Measurements from ENCODE around the gene CWC15.
"Not testable (repeated sequence)": the region's sequence is repeated elsewhere in the genome, so short reads cannot be mapped to it uniquely, and the experiment has no call there.

Gene CWC15

GRCh38 chr11:94920311-94920710 lies 53.0 kb downstream of the CWC15 start:
- no peak for DNase-seq

GRCh38 chr11:94913718-94914394 lies 59.5 kb downstream of the CWC15 start:
- DNase-seq = not testable (repeated sequence)

- peak in 2 of 56 donors; percentile 12 for DNase-seq
These were observed 60.5 kb downstream of the CWC15 start for GRCh38 chr11:94912806-94913205.

Measured in amygdala (tissue), 56 donors.